CD4-positive, alpha-beta T cell treated with Interleukin-17A for 4 hours (primary cell): ENCODE results near the gene NUCB1.
A peak's percentile ranks its signal among the peaks of the same experiment; 100 is the strongest.
"Not testable (repeated sequence)": the region's sequence is repeated elsewhere in the genome, so short reads cannot be mapped to it uniquely, and the experiment has no call there.

ENCODE experiments used
- DNase-seq: peaks from one replicate; pipeline ENCODE4 v3.0.0-alpha.2; 2020; ENCODE audit warnings: mixed read lengths

NUCB1 gene

DNA sequence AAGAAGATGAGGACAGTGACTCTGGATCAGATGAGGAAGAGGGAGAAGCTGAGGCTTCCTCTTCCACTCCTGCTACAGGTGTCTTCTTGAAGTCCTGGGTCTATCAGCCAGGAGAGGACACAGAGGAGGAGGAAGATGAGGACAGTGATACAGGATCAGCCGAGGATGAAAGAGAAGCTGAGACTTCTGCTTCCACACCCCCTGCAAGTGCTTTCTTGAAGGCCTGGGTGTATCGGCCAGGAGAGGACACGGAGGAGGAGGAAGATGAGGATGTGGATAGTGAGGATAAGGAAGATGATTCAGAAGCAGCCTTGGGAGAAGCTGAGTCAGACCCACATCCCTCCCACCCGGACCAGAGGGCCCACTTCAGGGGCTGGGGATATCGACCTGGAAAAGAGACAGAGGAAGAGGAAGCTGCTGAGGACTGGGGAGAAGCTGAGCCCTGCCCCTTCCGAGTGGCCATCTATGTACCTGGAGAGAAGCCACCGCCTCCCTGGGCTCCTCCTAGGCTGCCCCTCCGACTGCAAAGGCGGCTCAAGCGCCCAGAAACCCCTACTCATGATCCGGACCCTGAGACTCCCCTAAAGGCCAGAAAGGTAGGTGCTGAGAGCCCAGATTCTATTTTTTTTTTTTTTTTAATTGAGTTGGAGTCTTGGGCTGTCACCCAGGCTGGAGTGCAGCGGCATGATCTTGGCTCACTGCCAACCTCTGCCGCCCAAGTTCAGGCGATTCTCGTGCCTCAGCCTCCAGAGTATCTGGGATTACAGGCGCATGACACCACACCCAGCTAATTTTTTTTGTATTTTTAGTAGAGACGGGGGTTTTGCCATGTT lies 25.6 kb upstream of the NUCB1 start:
- no peak for DNase-seq

DNA sequence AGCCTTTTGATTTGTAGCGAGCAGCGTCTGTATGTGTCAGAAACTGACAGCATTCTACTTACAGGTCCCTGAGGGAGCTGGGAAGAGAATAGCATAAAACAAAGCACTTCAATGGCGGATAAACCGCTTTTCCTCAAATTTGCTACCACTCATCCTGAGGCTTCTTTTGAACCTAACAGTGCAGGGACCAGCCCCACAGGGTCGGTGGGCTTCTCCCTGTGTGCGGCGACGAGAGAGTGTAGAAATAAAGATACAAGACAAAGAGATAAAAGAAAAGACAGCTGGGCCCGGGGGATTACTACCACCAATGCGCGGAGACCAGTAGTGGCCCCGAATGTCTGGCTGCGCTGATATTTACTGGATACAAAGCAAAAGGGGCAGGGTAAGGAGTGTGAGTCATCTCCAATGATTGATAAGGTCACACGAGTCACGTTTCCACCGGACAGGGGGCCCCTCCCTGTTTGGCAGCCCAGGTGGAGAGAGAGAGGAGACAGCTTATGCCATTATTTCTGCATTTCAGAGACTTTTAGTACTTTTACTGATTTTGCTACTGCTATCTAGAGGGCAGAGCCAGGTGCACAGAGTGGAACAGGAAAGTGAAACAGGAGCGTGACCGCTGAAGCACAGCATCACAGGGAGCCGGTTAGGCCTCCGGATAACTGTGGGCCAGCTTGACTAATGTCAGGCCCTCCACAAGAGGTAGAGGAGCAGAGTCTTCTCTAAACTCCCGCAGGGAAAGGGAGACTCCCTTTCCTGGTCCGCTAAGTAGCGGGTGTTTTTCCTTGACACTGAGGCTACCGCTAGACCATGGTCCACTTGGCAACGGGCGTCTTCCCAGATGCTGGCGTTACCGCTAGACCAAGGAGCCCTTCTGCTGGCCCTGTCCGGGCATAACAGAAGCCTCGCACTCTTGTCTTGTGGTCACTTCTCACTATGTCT lies 23.8 kb upstream of the NUCB1 start:
- DNase-seq = peak; percentile 70

DNA sequence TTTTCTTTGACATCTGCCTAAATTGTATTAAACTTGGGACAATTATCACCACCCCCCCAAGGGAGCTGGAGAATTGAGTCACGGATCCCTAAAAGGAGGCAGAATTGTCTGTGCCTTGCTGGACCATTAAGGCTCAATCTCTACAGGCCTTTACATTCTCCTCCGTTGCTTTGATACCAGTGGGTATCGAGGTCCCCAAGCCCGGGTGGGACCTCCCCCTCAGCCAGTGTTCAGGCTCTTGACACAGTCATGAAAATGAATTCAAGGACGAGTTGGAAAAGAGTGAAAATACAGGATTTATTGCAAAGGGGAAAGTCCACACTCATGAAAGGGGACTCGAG lies 22.3 kb upstream of the NUCB1 start:
- DNase-seq = no peak

DNA sequence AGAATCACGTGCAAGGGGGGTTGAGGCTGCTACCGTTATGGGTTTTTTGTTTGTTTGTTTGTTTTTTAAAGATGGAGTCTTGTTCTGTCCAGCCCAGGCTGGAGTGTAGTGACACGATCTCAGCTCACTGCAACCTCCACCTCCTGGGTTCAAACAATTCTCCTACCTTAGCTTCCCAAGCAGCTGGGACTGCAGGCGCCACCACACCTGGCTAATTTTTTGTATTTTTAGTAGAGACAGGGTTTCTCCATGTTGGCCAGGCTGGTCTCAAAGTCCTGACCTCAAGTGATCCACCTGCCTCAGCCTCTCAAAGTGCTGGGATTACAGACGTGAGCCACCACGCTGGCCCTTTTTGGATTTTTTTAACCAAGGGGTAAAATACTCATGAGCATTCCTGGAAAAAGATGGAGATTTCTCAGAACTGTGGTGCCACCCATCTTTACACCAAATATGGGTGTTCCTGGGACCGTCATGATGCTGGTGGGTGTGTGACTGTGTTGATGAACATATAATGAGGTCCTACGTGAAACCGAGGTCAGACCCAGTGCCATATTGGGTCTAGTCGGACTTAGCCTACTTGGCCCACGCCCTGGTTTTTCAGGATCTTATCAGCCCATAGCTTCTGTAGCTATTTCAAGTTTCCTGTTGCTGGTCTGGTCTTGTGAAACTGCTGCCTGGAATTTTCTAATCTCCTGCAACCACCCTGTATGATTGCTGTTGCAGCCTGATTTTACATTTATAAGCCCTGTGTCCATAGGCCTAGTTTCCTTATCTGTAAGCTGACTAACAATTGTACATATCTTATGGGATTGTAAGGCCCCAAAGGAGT lies 21.7 kb upstream of the NUCB1 start:
- no peak for DNase-seq

DNA sequence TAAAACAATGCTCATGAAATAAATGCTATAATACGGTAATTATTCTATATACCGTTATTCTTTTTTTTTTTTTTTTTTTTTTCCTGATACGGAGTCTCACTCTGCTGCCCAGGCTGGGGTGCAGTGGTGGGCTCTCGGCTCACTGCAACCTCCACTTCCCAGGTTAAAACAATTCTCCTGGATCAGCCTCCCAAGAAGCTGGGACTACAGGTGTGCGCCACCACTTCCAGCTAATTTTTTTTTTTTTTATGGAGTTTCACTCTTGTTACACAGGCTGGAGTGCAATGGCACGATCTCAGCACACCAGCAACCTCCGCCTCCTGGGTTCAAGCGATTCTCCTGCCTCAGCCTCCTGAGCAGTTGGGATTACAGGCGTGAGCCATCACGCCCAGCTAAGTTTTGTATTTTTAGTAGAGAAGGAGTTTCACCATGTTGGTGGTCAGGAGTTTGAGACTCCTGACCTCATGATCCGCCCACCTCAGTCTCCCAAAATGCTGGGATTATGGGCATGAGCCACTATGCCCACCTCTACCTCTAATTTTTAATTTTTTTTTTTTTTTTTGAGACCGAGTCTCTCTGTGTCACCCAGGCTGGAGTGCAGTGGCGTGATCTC lies 21.0 kb upstream of the NUCB1 start:
- no peak for DNase-seq

DNA sequence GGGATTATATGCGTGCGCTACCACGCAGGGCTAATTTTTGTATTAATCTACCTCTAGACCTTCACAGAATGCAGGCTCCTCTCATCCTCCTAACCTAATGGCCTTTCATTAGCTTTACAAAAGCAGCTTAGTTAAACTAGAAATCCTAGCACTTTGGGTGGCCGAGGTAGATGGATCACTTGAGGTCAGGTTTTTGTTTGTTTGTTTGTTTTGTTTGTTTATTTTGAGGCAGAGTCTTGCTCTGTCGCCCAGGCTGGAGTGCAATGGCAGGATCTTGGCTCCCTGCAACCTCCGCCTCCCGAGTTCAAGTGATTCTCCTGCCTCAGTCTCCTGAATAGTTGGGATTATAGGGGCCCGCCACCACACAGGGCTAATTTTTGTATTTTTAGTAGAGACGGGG lies 20.4 kb upstream of the NUCB1 start:
- not testable (repeated sequence) for DNase-seq

DNA sequence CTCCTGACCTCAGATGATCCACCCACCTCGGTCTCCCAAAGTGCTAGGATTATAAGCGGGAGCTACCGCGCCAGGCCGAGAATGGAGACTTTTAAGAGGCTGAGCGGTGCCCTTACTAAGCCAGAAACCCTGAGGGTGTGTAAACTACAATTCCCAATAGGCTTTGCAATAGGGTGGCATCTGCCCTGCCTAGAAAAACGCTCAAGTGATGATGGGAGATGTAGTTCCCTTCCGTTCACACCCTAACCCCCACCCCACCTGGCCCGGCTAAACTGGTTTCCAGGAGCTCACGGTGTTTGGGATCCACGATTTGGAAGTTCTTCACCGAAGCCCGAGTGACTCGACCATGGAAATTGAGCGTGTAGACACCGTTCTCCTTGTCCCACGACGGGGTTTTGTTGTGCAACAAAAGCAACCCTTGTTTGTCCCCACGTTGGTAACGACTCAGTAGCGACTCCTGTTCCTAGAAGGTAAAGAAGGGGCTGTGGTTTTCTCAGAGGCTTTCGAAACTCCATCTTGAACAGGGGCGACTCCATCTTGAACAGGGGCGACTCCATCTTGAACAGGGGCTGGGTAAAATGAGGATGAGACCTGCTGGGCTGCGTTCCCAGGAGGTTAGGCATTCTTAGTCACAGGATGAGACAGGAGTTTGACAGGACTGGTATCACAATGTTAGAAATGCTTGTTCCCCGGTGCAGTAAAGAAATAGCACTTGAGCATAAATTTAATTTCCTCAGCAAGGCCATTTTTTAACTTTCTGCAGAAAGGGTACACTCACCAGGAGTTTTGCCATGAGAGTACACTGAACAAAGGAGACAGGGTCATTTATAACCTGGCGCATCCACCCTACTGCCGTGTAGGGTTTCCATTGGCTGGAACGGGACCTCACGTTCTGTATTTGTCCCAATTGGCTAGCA lies 18.1 kb upstream of the NUCB1 start:
- DNase-seq = peak; percentile 24

DNA sequence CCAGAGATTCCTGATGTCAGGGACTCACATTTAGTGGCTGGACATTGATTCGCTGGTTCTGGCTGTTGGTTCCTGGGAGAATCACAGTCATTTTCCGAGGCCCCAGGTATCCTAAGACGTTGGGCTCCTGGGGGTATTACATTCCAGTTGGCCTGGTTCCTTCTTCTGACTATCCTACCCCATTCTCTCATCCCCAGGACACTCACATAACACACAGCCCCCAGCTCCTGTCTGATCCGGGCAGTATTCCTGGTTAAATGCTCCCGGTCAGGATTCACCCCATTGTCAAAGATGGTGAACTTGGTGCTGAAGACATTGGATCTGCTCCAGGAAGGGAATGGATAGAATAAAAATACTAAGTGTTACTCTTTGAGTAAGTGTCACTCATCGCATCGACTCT lies 16.4 kb upstream of the NUCB1 start:
- DNase-seq = no peak

DNA sequence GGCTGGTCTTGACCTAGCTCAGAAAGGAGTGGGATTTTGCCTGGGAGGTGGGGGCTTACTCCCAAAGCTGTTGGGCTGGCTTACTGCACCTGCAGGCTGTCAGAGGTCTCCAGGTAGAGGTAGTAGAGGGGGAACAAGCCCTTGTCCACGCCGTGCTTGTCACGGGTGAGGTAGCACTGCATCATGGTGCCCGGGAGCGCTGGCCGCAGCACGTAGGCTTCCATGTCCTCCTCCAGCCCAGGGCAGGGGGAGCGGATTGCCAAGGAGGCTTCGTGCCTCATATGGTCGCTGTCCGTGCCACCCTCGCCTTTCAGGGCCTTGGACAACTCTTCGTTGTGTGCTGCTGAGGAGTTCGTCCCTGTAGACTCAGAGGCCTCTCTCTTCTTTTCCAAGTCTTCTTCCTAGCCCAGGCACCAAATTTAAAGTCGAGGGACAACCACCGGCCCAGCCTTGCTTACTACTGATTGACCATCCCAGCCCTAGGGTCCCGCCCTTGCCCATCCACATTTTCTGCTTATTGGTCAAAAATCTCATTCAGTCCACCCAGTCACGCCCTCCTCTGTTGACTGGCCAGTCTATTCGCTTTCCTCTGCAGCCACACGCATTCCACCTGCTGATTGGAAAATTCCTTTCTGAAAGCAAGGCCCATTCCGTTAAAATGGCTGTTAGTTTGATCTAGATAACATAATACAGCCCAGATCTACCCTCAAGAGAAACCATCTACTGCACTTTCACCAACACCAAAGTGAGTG lies 12.1 kb upstream of the NUCB1 start:
- no peak for DNase-seq

DNA sequence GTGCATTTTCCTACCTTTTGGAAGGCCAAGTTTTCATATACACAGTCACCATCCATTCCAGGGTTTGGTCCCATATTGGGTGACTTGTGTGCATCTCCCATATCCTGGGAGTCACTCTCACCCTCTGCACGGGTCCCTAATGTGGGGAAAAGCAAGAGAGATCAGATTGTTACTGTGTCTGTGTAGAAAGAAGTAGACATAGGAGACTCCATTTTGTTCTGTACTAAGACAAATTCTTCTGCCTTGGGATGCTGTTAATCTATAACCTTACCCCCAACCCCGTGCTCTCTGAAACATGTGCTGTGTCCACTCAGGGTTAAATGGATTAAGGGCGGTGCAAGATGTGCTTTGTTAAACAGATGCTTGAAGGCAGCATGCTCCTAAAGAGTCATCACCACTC lies 10.6 kb upstream of the NUCB1 start:
- DNase-seq = not testable (repeated sequence)

DNA sequence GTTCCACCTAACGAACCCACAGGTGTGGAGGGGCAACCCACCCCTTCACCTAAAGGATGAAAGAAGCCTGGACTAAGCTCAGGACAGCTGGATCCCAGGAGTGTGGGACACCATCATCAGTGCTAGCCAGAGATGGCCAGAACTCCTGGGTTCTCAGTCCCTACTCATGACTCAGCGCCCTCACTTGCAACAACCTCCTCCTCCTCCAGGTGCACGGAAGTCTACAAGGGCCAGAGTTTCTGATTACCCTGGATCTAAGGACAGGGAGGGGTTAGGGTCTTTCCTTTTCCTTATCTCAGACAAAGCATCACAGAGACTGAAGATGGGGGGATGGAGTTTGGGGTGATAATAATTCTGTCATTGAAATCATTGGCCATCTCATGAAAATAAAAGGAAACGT lies 9.6 kb upstream of the NUCB1 start:
- no peak for DNase-seq

DNA sequence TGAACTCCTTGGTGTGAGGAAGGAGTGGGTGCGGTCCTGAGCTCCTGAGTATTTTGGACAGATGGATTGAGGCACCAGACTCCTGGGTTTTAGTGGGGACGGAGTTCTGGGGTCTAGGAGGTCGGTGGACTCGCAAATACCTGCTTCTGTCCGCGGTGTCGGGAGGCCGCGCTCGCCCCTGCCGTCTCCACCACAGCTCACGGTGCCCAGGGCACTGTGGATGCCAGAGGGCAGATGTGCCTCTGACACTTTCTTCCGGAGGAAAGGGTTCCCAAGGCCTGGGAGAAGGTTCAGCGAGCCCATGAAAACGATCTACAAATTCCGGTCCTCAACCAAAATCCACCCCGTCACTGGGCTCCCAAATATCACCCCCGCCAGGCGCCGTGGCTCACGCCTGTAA lies 4.9 kb upstream of the NUCB1 start:
- no peak for DNase-seq

DNA sequence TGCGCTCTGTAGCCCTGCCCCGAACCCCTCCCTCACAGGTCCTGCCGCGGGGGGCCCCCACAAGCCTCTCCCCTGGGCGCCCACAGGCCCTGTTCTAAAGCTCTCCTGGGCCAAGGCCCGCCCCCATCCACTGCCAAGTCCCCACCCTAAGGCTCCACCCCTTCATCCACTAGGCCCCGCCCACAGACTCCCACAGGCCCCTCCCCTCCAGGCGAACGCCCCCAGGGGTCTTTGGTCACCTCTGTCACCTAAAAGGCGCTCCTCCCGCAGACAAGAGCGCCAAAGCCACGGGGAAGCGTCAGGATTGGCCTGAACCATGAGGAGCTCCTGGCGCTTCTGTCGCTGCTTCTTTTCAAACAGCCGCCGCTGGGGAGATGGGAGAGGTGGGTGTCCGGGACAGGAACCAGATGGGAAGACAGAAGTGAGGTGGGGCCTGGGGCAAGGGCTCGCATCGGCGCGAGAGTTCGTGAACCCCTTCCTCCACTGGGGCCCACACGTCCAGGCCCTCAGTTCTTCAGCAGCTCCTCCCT lies 3.9 kb upstream of the NUCB1 start:
- peak; percentile 75 for DNase-seq

DNA sequence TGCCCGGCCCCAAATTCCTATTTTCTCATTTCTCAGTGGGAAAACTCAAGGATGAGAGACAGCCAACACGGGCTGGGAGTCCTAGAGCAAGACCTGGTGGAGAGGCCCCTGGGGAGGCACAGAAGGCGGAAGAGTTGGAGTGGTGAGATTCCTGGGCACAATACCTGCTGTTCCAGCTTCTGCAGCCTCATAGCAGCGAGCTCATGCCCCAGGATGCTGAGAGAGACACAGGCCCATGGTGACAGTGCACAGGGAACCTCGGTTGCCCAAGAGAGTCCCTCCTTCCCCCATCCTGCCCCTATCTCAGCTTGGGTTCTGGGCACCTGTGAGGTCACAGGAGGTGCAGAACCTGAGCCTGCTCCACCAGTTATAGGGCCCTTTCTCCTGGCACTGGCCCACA lies 2.9 kb upstream of the NUCB1 start:
- no peak for DNase-seq

DNA sequence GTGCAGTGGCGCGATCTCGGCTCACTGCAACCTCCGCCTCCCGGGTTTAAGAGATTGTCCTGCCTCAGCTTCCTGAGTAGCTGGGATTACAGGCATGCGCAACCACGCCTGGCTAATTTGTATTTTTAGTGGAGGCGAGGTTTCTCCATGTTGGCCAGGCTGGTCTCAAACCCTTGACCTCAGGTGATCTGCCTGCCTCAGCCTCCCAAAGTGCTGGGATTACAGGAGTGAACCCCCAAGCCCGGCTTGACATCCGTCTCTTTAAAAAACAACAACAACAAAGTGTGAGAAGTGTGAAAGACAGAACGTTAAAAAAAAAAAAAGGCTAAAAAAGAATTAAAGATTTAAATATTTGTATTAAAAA lies 744 bp upstream of the NUCB1 start:
- DNase-seq = not testable (repeated sequence)

DNA sequence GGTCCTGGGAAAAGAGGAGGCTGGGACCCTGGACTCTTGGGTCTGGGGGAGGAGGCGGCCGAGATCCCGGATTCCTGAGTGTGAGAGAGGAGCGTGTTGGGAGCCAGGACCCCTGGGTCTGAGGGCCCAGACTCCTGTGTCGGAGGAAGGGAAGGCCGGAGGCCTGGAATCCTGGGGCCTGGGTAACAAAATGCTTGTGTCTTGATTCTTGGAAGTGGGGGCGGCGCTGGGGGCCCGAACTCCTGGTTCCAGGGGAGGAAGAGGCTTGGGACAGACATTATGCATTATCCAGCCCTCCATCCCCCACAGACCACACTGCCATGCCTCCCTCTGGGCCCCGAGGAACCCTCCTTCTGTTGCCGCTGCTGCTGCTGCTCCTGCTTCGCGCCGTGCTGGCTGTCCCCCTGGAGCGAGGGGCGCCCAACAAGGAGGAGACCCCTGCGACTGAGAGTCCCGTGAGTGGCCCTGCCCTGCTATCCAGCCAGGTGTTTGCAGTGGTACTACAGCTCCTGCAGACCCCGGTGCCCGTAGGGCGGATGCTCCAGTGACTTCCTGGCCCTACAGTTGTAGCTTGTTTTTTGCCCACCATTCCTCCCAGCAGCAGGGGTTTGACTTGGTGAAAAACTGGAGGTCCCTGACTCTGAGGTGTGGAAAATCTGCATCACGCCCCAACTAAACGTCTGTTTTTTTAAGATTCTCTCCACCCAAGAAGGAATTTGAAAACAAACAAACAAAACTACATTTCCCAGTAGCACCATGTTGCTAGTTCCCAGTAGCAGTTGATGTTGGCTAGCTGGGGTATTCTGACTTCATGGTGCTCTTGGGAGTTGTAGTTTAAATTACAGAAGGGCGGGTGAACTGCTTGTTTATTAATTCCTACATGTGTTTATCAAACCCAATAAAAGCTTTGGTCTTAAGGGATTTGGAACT lies 630 bp downstream of the NUCB1 start:
- peak; percentile 34 for DNase-seq

DNA sequence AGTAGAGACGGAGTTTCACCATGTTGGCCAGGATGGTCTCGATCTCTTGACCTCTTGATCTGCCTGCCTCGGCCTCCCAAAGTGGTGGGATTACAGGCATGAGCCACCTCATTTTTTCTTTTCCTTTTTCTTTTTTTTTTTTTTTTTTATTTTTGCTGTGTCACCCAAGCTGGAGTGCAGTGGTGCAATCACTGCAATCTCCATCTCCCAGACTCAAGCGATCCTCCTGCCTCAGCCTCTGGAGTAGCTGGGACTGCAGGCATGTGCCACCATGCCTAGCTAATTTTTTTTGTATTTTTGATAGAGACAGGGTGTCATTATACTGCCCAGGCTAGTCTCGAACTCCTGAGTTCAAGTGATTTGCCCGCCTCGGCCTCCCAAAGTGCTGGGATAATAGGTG lies 2.2 kb downstream of the NUCB1 start:
- DNase-seq = not testable (repeated sequence)

DNA sequence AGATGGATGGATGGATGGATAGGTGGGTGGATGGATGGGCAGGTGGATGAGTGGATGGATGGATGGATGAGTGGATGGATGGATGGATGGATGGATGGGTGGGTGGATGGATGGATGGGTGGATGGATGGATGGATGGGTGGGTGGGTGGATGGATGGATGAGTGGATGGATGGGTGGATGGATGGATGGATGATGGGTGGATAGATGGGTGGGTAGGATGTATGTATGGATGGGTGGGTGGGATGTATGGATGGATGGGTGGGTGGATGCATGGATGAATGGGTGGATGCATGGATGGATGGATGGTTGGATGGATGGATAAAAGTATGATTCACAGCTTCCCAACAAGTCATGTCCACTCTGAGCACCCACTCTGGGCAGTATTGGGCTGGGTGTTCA lies 3.7 kb downstream of the NUCB1 start:
- not testable (repeated sequence) for DNase-seq

DNA sequence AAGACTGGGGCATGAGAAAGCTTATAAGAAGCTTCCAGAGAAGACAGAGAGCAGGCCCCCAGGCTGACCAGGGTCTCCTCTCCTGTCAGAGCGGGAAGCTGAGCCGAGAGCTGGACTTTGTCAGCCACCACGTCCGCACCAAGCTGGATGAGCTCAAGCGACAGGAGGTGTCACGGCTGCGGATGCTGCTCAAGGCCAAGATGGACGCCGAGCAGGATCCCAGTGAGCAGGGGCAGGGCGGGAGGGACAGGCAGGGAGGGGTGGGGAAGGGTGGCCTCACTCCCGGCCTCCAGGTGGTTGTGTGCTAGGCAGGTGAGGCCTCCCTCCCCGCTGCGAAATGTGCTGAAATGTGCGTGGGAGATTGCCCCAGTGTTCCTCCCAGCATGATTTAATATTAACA lies 5.6 kb downstream of the NUCB1 start:
- no peak for DNase-seq
